SU-DHL-6 (cell line): ENCODE results near the gene PPP2R2D.

Experiments used
- EZH2phosphoT487 ChIP-seq: fragments of 200-600 bp; sonication (generic), shearing (Covaris generic); conservative IDR thresholded peaks from 2 replicates; pipeline ENCODE4 v1.6.1; 2018; ENCODE audit warnings: mild to moderate bottlenecking, antibody characterized with exemption, low read length, moderate library complexity, mixed read lengths
- TF ChIP-seq, protein P1 (sequence below): fragments of 200-600 bp; sonication (generic); IDR thresholded peaks from one replicate; pipeline ENCODE4 v1.5.1; 2017; ENCODE audit warnings: antibody characterized with exemption, mild to moderate bottlenecking, low read length, moderate library complexity; ENCODE audit not compliant: insufficient read depth, poor library complexity, severe bottlenecking

DNA sequence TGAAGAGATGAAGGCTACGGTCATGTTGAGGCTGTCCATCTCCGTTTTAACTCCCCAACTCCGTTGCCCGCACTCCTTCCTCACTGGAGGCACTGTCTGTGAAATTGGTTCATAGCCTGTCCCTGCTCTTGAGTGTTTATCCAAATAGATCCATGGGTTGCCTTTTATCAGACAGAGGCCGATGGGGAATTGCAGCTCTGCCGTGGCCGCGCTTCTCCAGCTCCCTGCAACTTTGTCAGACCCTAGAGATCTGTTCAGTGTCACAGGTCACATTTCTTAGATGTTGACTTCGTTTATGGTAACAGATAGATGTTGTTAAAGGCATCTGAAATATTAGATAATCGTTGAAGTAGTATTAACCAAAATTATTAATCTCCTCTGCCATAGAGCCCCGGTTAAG is 14.7 kb downstream of the PPP2R2D start:
- TF ChIP-seq, protein P1, sequence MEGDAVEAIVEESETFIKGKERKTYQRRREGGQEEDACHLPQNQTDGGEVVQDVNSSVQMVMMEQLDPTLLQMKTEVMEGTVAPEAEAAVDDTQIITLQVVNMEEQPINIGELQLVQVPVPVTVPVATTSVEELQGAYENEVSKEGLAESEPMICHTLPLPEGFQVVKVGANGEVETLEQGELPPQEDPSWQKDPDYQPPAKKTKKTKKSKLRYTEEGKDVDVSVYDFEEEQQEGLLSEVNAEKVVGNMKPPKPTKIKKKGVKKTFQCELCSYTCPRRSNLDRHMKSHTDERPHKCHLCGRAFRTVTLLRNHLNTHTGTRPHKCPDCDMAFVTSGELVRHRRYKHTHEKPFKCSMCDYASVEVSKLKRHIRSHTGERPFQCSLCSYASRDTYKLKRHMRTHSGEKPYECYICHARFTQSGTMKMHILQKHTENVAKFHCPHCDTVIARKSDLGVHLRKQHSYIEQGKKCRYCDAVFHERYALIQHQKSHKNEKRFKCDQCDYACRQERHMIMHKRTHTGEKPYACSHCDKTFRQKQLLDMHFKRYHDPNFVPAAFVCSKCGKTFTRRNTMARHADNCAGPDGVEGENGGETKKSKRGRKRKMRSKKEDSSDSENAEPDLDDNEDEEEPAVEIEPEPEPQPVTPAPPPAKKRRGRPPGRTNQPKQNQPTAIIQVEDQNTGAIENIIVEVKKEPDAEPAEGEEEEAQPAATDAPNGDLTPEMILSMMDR: no peak
- TF ChIP-seq EZH2phosphoT487: no peak
